HEK293T (cell line): Measurements from ENCODE around the gene PIN1.

Source experiments
- CTCF ChIA-PET: fragments of 350-600 bp; formaldehyde crosslinking; extraction: SDS; loops from one replicate; lab custom pipeline; 2021; ENCODE audit warnings: antibody characterized with exemption, inconsistent platforms; lab: Yijun Ruan, JAX
- POLR2A ChIA-PET: fragments of 350-600 bp; formaldehyde crosslinking; extraction: SDS; loops from one replicate; lab custom pipeline; 2020; ENCODE audit warnings: antibody characterized with exemption, inconsistent platforms; lab: Yijun Ruan, JAX
- DNase-seq: peaks from one replicate; pipeline ENCODE4 v3.0.0; 2012; ENCODE audit warnings: mixed read lengths; ENCODE audit errors: extremely low spot score
- ARNT ChIP-seq: fragments of 450-650 bp; IDR thresholded peaks from 2 replicates; pipeline ENCODE4 v1.6.1; 2017; ENCODE audit warnings: mild to moderate bottlenecking
- BHLHE40 ChIP-seq: fragments of 450-650 bp; IDR thresholded peaks from 2 replicates; pipeline ENCODE4 v1.6.1; 2016; ENCODE audit warnings: mild to moderate bottlenecking, moderate library complexity, borderline replicate concordance
- CTBP1 ChIP-seq: fragments of 450-650 bp; IDR thresholded peaks from 2 replicates; pipeline ENCODE4 v1.6.1; 2016; ENCODE audit warnings: borderline replicate concordance
- ELF4 ChIP-seq: fragments of 450-650 bp; IDR thresholded peaks from 2 replicates; pipeline ENCODE4 v1.6.1; 2017; ENCODE audit warnings: antibody characterized with exemption
- FOXA1 ChIP-seq: fragments of 450-650 bp; IDR thresholded peaks from 2 replicates; pipeline ENCODE4 v1.6.1; 2016; ENCODE audit warnings: mild to moderate bottlenecking
- FOXK2 ChIP-seq: fragments of 450-650 bp; IDR thresholded peaks from 2 replicates; pipeline ENCODE4 v1.6.1; 2016; ENCODE audit warnings: mild to moderate bottlenecking
- FOXM1 ChIP-seq: fragments of 450-650 bp; IDR thresholded peaks from 2 replicates; pipeline ENCODE4 v1.6.1; 2017; ENCODE audit warnings: mild to moderate bottlenecking, borderline replicate concordance
- HDGF ChIP-seq: fragments of 450-650 bp; IDR thresholded peaks from 2 replicates; pipeline ENCODE4 v1.6.1; 2017; ENCODE audit warnings: antibody characterized with exemption, borderline replicate concordance
- L3MBTL2 ChIP-seq: fragments of 450-650 bp; conservative IDR thresholded peaks from 2 replicates; pipeline ENCODE4 v1.6.1; 2016; ENCODE audit warnings: mild to moderate bottlenecking
- LEF1 ChIP-seq: fragments of 450-650 bp; IDR thresholded peaks from 2 replicates; pipeline ENCODE4 v1.6.1; 2017; ENCODE audit warnings: mild to moderate bottlenecking, borderline replicate concordance
- NFRKB ChIP-seq: fragments of 450-650 bp; IDR thresholded peaks from 2 replicates; pipeline ENCODE4 v1.6.1; 2016; ENCODE audit warnings: mild to moderate bottlenecking, moderate library complexity
- PKNOX1 ChIP-seq: fragments of 450-650 bp; IDR thresholded peaks from 2 replicates; pipeline ENCODE4 v1.6.1; 2016
- SP1 ChIP-seq: fragments of 450-650 bp; IDR thresholded peaks from 2 replicates; pipeline ENCODE4 v1.6.1; 2017
- SUZ12 ChIP-seq: fragments of 450-650 bp; IDR thresholded peaks from 2 replicates; pipeline ENCODE4 v1.6.1; 2016; ENCODE audit warnings: mild to moderate bottlenecking
- TARDBP ChIP-seq: fragments of 450-650 bp; IDR thresholded peaks from 2 replicates; pipeline ENCODE4 v1.6.1; 2016
- ZNF384 ChIP-seq: fragments of 450-650 bp; IDR thresholded peaks from 2 replicates; pipeline ENCODE4 v1.6.1; 2016

The PIN1 gene

DNA sequence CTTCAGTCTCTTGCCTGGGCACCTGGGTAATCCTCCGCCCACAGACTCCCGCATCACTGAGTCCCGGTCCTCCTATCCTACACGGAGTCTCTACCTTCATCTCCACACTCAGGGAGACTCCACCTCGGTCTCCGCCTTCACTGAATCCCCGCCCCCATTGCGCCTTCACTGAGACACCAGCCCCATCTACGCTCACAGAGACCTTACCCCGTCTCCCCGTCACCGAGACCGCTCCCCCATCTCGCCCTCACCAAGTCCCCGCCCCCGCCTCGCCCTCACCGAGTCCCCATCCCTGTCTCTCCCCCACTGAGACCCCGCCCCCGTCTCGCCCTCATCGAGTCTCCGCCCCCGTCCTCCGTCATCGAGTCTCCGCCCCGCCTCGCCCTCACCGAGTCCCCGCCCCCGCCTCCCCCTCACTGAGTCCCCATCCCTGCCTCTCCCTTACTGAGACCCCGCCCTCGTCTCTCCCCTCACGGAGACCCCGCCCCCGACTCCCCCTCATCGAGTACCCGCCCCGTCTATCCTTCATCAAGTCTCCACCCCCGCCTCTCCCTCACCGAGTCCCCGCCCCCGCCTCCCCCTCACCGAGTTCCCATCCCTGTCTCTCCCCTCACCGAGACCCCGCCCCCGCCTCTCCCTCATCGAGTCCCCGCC is 43.4 kb upstream of the PIN1 start:
- no peak for TF ChIP-seq ARNT
- TF ChIP-seq ELF4: no peak
- no peak for TF ChIP-seq PKNOX1
- TF ChIP-seq FOXA1: no peak
- no peak for TF ChIP-seq FOXK2
- TF ChIP-seq FOXM1: no peak
- no peak for TF ChIP-seq CTBP1
- TF ChIP-seq BHLHE40: no peak
- TF ChIP-seq HDGF: no peak
- no peak for TF ChIP-seq L3MBTL2
- TF ChIP-seq SUZ12: no peak
- no peak for TF ChIP-seq SP1
- TF ChIP-seq TARDBP: no peak
- TF ChIP-seq LEF1: no peak
- TF ChIP-seq NFRKB: no peak
- ChIA-PET CTCF (no interaction called here), POLR2A (no interaction called here)
- DNase-seq: peak; percentile 82

- peak; percentile 67 for DNase-seq
- ChIA-PET CTCF (no interaction called here), POLR2A (interaction anchor here (1.1 to 1.3 kb wide), 2 partner anchors 35 to 208 kb away, joined by 4 read pairs; partner anchors contain the start of genes UBL5 and ZNF121)
- no peak for TF ChIP-seq FOXM1
- peak; percentile 73 for TF ChIP-seq L3MBTL2
- no peak for TF ChIP-seq BHLHE40
- TF ChIP-seq ELF4: no peak
- no peak for TF ChIP-seq HDGF
- no peak for TF ChIP-seq ARNT
- TF ChIP-seq SP1: peak; percentile 53; the same call in 1 of the 2 replicates
- no peak for TF ChIP-seq TARDBP
- no peak for TF ChIP-seq FOXK2
- no peak for TF ChIP-seq LEF1
- peak; percentile 65 for TF ChIP-seq PKNOX1
- no peak for TF ChIP-seq FOXA1
Measured at GRCh38 chr19:9792206-9793070, 42.7 kb upstream of the PIN1 start.

- no peak for DNase-seq
- POLR2A ChIA-PET: interaction anchor here (1.1 to 1.3 kb wide), 3 partner anchors 25 to 209 kb away, joined by 4 read pairs; partner anchors contain the start of genes UBL5, ZNF121 and ZNF846
Measured at GRCh38 chr19:9793071-9793591, 42.0 kb upstream of the PIN1 start.

DNA sequence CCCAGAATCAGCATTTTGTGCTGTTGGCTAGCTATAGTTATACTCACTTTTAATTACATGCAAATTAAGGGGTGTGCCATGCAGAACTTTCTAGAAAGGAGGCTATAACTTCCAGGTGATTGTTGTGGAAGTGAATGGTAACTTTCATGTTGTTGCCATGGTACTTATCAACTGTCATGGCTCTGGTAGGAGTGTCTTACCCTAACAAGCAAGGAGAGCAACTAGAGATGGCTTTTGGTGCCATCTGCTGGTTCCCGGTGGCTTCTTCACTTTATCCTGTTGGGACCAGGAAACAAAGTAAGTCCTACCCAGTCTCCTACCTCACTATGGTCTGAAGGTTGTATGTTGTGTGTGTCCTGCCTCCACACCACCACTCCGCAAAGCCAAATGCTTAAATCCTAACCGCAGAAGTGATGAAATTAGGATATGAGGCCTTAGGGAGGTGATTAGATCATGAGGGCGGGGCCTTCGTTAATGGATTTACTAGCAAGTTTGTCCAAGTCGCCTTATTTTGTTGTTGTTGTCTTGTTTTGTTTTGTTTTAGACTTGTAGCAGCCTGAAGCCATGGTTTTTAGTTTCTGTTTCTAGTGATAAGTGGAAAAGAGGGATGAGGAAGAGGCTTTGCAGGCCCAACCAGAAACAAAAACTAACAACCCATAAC is 38.9 kb upstream of the PIN1 start:
- peak; percentile 65 for DNase-seq
- no peak for TF ChIP-seq TARDBP
- peak; percentile 74 for TF ChIP-seq PKNOX1
- CTCF ChIA-PET: interaction anchor here (0.7 to 1.0 kb wide), 2 partner anchors 136 to 169 kb away, joined by 3 read pairs; no protein-coding TSS in a partner anchor
- POLR2A ChIA-PET: no interaction called here

More at GRCh38 chr19:9793071-9793591, 42.0 kb upstream of the PIN1 start:
- TF ChIP-seq SP1 (no peak), SUZ12 (no peak), FOXA1 (no peak), TARDBP (no peak), CTBP1 (no peak), HDGF (no peak), BHLHE40 (no peak), LEF1 (no peak), ARNT (no peak), ZNF384 (no peak), L3MBTL2 (no peak), FOXK2 (no peak)
- CTCF ChIA-PET: interaction anchor here (0.7 kb wide), 1 partner anchor 358 kb away, joined by 3 read pairs; the partner anchor contains the start of gene ZNF266

DNA sequence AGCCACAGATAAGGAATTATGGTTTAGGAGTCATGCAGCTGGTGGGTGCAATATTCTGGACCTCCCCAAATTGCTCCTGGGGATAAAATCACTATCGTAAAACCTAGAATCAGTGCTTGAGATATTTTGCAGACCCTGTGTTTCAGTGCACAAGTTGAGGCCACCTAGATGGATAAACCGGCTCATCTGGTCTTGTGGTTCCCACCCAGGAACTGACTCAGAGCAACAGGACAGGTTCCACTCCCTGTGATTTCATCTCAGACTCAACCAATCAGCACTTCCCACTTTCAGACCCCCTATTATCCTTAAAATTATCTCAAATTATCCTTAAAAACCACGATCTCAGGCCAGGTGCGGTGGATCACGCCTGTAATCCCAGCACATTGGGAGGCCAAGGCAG is 37.2 kb upstream of the PIN1 start:
- ChIA-PET POLR2A (interaction anchor here (0.9 kb wide), 1 partner anchor 30 kb away, joined by 4 read pairs; the partner anchor contains the start of gene UBL5), CTCF (no interaction called here)
- TF ChIP-seq BHLHE40 (no peak), HDGF (no peak), ELF4 (no peak), PKNOX1 (no peak), FOXK2 (no peak), LEF1 (no peak), ARNT (no peak)
- DNase-seq: no peak
